Fibroblast of villous mesenchyme (primary cell): Measurements from ENCODE around the gene C19orf81. TPM values are rescaled to one million over a fixed set of nuclear protein-coding genes. Genes with fewer than 3 reads are reported as not detected.
A peak's percentile ranks its signal among the peaks of the same experiment; 100 is the strongest.

Experiments used
- DNase-seq: peaks from one replicate; pipeline ENCODE4 v3.0.0-alpha.2; 2010; ENCODE audit warnings: low read depth
- H3K4me3 ChIP-seq: 2 replicates; pipeline ENCODE4 v1.5.1; 2011; ENCODE audit warnings: low read depth, mild to moderate bottlenecking, low read length
- total RNA-seq: library from RNA; depleted of rRNA; stranded (reverse); fragments of >200 nt; gene quantifications from 2 replicates; pipeline ENCODE4 v1.2.3, GENCODE V29; 2012
- TF ChIP-seq, protein P1 (sequence below): IDR thresholded peaks from 2 replicates; pipeline ENCODE4 v1.5.1; 2012; ENCODE audit warnings: low read depth, mild to moderate bottlenecking, low read length; ENCODE audit not compliant: insufficient read depth

C19orf81 gene
- total RNA-seq, 1 donor = not detected

DNA sequence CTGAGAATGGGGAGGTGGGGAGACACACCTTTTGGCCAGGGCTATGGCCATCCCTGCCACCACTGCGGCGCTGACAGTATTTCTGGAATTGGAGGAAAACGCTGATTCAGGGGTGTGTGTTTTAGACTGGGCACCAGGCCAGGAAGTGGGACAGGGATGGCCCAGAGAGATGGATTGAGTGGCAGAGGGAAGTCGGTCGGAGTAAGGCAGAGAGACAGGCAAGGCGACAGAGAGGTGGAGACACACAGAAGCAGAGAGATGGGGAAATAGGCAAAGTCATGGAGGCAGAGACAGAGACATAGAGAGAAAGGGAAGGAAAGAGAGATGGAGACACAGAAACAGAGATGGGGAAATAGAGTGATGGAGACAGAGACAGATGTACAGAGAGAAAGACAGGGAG, 4.1 kb upstream of the C19orf81 start:
- TF ChIP-seq, protein P1, sequence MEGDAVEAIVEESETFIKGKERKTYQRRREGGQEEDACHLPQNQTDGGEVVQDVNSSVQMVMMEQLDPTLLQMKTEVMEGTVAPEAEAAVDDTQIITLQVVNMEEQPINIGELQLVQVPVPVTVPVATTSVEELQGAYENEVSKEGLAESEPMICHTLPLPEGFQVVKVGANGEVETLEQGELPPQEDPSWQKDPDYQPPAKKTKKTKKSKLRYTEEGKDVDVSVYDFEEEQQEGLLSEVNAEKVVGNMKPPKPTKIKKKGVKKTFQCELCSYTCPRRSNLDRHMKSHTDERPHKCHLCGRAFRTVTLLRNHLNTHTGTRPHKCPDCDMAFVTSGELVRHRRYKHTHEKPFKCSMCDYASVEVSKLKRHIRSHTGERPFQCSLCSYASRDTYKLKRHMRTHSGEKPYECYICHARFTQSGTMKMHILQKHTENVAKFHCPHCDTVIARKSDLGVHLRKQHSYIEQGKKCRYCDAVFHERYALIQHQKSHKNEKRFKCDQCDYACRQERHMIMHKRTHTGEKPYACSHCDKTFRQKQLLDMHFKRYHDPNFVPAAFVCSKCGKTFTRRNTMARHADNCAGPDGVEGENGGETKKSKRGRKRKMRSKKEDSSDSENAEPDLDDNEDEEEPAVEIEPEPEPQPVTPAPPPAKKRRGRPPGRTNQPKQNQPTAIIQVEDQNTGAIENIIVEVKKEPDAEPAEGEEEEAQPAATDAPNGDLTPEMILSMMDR = no peak
- DNase-seq = no peak
- H3K4me3 ChIP-seq = no peak overlapping the region

DNA sequence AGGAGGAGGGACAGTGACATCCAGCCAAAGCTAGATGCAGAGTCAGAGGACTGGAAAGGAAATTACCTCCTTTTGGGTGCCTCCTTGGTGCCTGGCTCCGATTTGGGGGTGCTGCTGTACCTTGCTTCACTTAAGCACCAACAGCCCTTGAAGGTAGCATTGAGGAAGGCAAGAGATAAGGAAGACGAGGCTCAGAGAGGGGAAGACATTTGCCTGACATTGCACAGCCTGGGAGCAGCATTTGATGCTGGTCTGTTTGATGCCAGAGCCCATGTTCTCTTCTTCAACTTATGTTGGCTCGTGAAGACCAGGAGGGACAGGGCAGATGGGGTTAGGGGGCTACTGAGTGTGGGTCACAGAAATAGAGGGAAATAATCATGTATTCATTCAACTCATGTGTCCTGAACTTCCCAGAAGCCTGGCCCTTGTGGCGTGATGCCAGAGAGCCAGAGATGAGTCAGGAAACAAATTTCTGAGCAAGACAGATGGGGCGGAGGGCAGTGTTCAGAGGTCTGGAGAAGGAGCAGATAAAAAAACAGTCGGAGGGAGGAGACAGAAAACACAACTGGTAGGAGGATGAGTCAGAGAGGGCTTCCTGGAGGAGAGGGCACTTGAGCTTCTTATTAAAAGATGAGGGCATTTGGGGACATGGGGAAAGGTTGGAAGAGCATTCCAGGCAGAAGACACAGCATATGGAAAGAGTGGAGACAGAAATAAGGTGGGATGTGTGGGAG, 3.0 kb upstream of the C19orf81 start:
- TF ChIP-seq, protein P1 = no peak
- no peak overlapping the region for H3K4me3 ChIP-seq
- DNase-seq = peak; percentile 32

DNA sequence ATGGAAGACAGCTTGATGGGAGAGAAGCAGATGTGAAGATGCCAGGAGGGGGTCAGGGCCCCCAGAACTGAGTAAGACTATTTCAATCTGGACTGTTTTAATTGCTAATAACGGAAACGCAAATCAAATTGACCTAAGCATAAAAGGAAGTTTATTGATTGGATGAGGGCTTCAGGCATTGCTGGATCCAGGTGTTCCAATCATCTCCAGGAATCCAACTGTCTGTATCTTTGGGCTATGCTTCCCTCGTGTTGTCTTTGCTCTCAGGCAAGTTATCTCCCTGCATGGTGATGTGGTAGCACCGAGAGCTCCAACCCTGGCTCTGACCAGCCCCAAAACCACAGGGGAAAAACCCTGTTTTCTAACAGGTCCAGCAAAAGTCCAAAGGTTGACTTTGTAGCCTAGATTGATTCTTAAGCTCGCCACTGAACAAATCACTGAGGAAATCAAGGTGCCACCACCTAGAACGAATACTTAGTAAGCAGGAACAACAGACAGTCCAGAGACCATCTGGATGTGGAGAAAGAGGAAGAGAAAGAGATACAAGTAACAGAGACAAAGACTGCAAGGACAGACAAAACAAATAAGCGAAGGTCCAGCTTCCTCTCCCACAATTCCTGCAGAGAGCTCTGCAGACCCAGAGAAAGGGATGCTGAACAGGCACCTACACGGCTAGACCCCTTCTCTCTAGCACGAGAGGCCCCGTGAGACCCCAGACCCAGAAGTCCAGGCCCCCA, 1.2 kb upstream of the C19orf81 start:
- TF ChIP-seq, protein P1 = no peak
- no peak overlapping the region for H3K4me3 ChIP-seq
- DNase-seq = no peak

DNA sequence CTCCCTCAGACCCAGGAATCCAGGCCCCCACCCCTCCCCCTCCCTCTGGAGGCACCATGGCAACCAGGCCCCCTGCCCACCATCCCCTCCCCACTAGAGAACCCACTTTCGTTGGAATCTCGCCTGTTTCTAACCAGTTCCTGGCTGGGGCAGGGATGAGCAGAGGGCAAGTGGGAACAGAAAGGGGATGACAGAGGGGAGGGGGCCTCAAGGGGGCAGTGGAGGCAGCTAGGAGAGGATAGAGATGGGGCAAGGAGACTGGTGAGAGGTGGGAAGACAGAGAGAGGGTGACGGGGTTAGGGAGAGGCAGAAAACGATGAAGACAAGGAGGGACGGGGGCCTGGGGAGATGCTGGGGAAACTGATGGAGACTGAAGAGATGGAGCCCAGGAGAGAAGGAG, 586 bp upstream of the C19orf81 start:
- H3K4me3 ChIP-seq = no peak overlapping the region
- TF ChIP-seq, protein P1 = no peak
- DNase-seq = no peak

DNA sequence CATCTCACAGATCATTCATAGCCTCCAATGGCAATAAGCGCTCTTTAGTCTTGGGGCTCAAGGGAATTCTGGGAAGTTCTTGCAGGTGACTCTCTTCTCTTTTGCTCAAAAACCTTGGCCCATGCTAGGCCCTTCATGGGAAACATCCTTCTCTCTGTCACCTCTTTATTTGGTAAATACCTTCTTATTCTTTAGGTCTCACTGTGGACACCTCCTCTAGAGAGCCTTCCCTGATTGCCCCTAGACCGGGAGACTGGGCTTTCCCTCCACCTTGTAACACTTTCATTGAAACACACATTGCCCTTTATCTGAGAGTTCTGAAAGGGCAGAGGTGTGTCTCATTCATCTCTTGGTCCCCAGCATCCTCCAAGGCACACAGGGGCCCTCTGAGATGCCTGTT, 1.9 kb downstream of the C19orf81 start:
- no peak overlapping the region for H3K4me3 ChIP-seq
- no peak for DNase-seq
- TF ChIP-seq, protein P1 = no peak

DNA sequence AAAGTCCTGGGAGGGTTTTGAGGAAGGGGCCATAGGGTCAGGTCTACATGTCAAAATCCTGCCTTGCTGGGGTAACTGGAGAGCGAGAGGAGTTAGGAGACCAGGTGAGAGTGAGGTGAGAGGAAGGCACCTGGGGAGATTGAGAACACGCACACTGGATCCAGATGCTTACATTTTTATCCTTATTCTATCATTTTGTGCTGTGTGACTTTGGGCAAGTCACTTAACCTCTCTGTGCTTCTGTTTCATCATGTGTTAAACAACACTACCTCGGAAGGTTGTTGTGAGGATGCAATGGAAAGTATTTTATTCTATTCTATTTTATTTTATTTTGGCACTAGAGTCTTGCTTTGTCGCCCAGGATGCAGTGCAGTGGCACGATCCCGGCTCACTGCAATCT, 3.5 kb downstream of the C19orf81 start:
- no peak for DNase-seq
- no peak overlapping the region for H3K4me3 ChIP-seq
- TF ChIP-seq, protein P1 = no peak

DNA sequence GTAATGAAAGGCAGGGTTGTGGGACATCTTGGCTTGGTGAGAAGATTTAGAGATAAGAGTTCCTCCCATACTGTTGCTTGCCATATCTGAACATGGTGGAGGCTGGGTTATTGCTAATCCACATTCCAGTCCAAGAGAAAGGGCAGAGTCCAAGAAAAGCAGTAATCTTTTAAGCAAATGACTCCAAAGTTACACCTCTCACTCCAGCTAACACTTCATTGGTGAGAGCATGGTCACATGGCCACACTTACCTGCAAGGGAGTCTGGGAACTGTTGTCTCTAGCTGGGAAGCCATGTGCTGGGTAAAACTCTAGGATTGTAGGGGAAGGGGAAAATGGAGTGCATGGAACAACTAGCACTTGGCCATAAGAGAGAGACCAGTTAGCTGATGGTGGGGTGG, 5.6 kb downstream of the C19orf81 start:
- no peak overlapping the region for H3K4me3 ChIP-seq
- DNase-seq = no peak
- TF ChIP-seq, protein P1 = no peak
